Astrocyte of the hippocampus (primary cell): ENCODE measurements around the gene OSBPL10.
A peak's percentile ranks its signal among the peaks of the same experiment; 100 is the strongest.
"Not testable (repeated sequence)": the region's sequence is repeated elsewhere in the genome, so short reads cannot be mapped to it uniquely, and the experiment has no call there.

Experiments
- DNase-seq: peaks from one replicate; pipeline ENCODE4 v3.0.0; 2011; ENCODE audit warnings: low read depth, low spot score

Gene OSBPL10, protein sequence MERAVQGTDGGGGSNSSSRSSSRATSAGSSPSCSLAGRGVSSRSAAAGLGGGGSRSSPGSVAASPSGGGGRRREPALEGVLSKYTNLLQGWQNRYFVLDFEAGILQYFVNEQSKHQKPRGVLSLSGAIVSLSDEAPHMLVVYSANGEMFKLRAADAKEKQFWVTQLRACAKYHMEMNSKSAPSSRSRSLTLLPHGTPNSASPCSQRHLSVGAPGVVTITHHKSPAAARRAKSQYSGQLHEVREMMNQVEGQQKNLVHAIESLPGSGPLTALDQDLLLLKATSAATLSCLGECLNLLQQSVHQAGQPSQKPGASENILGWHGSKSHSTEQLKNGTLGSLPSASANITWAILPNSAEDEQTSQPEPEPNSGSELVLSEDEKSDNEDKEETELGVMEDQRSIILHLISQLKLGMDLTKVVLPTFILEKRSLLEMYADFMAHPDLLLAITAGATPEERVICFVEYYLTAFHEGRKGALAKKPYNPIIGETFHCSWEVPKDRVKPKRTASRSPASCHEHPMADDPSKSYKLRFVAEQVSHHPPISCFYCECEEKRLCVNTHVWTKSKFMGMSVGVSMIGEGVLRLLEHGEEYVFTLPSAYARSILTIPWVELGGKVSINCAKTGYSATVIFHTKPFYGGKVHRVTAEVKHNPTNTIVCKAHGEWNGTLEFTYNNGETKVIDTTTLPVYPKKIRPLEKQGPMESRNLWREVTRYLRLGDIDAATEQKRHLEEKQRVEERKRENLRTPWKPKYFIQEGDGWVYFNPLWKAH

DNA sequence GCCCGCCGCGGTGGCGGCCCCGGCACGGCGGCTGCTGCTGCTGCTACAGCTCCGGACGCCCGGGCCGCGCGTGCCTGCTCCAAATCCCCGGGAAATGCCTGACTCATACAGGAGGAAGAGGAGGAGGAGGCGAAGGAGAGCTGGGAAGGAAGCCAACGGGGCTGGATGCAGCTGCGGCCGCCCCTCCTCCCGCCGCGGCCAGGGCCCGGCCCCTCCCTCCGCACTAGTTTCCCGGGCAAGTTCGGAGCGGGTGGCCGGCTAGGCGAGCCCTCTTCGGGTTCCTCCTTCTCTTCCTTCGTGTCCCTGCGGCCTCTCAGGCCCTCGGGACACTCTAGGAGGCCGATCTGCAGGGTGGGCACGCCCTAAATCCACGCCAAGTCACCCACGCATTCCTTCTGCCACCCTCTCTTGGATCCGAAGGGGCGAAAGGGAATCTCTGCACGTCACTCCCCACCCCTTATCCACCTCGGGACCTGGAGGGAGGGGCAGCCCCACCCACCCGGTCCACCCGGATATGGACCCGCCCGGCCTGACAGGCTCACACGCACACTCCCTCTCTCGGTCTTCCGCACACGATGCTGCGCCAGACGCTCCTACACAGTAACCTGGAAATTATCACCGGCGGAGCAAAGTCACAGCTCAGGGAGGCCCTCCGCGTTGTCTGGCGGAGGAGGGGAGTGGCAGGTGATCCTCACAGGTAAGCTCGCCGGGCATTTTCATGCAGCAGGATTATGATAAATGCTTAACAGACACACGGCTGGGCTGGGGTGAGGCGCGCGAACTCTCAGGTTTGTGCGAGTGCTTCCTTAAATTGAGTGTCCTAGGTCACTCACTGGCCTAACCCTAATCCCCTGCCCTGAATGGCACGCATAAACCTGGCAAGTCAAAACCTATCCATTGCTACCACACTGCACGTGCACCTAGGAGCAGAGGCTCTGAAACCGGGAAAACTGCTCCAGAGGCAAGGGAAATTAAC is at the start of gene OSBPL10, which contains the start of gene ZNF860:
TSS of gene OSBPL10 (minus strand) at position 57 of the 976 bp plus-strand sequence. CDS start 83 bp downstream, outside the sequence.
TSS of gene ZNF860 (plus strand) at position 545 of the 976 bp plus-strand sequence. CDS start 7,330 bp downstream, outside the sequence.
- DNase-seq, result peak; percentile 94

DNA sequence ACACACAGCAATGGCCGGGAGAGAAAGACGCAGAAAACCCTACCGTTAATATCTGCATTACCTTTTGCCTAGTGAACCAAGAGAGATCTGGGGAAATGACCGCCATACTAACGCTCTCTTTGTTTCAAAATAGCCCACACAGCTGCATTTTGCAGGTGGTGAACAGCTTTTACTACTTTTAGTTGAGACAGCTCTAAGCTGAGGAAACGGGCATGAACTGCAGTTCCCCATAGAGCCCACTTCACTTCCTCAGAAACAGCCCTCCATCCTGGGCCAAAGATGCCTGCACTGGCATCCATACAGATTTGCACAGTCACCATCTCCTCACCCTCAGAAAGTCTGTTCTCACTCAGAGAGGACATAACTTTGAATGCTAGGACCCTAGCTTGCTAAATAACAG is 45.5 kb upstream of the OSBPL10 start:
- no peak for DNase-seq

DNA sequence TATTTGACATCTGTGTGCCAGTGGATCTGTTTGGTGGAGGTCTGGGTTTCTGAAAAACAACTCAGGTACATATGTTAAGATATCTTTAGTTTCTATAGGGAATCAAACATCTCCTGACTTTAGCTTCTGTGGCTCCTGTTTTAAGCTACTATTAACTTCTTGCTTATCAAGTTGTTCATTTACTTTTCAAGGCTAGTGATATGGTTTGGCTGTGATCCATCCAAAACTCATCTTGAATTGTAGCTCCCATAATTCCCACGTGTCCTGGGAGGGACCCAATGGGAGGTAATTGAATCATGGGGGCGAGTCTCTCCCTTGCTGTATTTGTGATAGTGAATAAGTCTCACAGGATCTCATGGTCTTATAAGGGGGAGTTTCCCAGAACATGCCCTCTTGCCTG is 41.9 kb upstream of the OSBPL10 start:
- DNase-seq, result no peak

DNA sequence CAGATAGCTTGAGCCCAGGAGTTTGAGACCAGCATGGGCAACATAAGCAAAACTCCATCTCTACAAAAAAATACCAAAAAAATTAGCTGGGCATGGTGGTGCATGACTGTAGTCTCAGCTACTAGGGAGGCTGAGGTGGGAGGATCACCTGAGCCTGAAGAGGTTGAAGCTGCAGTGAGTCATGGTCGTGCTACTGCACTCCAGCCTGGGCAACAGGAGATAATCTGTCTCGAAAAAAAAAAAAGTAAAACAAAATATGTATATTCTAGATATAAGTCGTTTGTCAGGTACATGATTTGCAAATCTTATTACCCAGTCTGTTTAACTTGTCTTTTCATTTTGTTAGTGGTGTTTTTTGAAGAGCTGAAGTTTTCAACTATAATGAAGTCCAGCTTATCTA is 40.7 kb upstream of the OSBPL10 start:
- DNase-seq, result no peak

DNA sequence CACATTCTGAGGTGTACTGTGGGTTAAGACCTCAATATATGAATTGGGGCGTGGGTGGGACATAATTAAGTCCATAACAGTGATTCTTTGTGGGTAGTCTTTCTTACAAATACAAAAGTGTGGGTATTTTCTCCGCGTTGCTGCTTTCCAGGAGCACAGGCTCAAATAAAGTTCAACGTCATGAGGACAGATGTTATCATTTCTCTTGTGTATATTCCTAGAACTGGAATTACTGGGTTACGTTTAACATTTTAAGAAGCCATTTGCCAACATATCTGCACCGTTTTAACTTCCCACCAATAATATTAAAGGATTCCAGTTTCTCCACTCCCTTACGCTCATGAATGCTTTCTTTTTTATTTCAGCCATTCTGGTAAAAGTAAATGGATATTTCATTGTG is 40.1 kb upstream of the OSBPL10 start:
- no peak for DNase-seq

DNA sequence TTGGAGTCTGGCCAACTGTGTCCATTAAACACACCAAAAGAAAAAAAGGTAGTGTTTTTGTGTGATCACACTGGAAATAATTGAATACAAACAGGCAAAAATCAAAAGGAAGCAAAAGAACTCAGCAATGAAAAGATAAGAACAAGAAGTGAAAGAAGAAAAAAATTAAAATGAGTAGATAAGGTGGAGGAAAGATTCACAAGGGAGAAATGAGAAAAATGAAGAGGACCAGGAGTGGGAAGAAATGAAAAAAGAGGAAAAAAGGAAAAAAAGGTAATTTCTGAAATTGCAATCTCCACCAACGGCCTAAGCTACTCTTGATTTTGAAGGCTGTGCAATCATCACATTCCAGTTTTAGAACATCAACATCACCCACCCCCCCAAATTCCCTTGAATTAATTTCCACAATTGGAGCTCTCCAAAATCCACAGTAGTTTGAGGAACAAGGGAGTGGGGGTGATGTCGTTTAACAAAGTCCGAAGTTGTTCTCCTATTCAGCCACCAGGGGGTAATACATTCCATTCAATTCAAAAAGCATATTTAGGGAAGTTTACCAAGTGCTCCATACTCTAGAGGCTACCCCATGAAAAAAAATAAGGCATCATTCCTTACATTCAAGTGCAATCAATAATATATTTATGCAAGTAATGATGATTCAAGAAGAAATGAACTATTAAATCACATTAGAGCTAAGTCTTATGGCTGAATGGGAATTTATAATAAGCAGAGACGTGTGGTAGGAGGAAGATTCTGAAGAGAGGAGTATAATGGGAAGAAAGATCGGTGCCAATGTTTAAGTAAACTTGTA is 37.9 kb upstream of the OSBPL10 start:
- peak; percentile 73 for DNase-seq

DNA sequence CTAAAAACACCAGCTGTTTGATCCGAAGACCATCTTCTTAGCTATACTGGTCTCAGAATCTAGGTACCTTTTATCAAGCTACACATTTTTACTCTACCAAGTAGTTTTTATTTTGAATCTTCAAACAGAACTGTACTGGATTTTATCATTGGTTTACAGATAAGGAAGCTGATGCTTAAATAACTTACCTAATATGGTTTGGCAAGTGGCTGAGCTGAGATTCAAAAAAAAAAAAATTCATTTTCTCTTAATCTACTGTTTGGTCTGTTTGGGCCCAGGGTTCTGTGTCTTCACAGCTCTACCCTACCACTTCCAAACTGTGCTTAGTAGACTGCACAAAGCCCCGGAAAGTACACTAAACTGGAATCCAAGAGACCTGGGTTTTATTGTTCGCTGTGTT is 36.2 kb upstream of the OSBPL10 start:
- no peak for DNase-seq

DNA sequence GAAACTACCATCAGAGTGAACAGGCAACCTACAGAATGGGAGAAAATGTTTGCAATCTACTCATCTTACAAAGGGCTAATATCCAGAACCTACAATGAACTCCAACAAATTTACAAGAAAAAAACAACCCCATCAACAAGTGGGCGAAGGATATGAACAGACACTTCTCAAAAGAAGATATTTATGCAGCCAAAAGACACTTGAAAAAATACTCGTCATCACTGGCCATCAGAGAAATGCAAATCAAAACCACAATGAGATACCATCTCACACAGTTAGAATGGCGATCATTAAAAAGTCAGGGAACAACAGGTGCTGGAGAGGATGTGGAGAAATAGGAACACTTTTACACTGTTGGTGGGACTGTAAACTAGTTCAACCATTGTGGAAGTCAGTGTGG is 34.6 kb upstream of the OSBPL10 start:
- DNase-seq, result not testable (repeated sequence)

DNA sequence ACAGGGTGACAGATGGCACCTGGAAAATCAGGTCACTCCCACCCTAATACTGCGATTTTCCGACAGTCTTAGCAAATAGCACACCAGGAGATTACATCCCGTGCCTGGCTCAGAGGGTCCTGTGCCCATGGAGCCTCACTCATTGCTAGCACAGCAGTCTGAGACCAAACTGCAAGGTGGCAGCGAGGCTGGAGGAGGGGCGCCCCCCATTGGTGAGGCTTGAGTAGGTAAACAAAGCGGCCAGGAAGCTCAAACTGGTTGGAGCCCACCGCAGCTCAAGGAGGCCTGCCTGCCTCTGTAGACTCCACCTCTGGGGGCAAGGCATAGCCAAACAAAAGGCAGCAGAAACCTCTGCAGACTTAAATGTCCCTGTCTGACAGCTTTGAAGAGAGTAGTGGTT is 29.6 kb upstream of the OSBPL10 start:
- DNase-seq, result not testable (repeated sequence)

DNA sequence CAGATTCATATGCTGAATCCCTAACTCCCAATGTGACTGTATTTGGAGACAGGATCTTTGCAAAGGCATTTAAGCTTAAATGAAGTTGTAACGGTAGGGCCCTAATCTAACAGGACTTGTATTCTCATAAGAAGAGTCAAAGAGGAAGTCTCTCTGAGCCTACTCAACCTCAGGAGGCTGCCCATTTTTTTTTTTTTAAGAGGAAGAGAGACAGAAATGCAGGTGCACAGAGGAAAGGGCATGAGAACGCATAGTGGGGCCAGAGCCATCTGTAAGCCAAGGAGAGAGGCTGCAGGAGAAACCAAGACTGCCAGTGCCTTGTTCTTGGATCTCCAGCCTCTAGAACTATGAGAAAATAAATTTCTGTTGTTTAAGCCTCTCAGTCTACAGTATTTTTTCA is 28.9 kb upstream of the OSBPL10 start:
- no peak for DNase-seq

DNA sequence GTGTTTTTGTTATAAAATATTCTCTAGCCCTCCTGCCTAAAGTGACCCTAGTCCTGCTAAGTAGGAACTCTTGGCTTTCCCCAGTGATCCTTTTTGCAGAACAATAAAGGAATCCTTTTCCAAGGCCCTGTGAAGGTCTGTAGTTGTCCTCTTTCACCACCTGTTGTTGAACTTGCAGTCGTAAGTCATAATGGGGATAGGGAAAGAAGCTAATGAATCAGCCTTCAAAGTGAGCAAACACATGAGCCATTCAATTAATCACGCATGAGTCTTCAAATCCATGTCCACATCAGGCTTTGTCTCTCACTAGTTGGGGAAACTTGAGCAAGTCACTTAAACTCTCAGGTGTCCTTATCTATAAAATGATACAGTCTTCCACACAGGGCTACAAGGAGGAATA is 28.0 kb upstream of the OSBPL10 start:
- DNase-seq, result no peak

DNA sequence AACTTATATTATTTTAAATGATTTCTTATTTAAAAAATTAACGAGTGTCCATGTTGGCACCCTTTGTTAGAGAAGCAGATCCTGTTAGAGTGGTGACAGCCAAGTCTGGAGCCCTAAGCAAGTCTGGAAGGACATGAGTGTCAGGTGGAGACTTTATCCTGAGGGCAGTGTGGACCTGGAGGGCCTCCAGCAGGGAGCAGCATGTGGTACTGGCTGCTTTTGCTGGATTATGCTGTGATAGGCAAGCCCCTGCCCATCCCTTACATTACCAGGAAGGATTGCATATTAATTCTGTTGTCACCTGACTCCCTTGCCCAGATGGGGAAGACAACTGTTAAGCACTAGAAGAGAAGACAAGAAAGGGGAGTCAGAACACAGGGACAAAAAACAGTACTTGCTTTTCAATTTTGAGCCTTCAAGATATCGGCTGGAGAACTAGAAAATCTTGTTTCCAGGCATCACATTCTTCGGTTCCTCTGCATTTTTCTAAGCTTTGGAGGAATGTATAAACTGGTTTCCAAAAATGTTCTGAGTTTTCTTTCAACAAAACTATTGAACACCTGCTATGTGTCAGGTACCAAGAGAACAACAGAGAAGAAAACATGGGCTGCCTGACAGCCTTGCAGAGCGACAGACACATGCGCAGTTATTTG is 23.2 kb upstream of the OSBPL10 start:
- DNase-seq, result no peak

DNA sequence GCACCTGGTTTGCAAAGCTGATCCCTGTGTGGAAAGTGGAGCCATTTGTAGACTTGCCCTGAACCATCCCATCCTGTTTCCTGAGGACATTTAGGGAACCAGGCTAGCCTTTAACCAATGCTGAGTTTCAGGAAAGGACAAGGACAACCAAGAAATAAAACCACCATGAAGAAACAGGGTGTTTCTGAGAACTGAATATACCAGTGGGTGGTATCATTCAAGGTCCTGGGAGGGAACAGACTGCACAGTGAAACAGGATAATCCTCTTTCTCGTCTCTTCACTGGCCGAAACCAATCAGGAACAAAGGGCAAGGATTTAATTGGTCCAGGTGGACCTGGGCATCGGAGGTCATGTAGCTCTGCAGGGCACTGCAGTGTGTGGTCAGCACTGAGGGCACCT is 22.3 kb upstream of the OSBPL10 start:
- no peak for DNase-seq

DNA sequence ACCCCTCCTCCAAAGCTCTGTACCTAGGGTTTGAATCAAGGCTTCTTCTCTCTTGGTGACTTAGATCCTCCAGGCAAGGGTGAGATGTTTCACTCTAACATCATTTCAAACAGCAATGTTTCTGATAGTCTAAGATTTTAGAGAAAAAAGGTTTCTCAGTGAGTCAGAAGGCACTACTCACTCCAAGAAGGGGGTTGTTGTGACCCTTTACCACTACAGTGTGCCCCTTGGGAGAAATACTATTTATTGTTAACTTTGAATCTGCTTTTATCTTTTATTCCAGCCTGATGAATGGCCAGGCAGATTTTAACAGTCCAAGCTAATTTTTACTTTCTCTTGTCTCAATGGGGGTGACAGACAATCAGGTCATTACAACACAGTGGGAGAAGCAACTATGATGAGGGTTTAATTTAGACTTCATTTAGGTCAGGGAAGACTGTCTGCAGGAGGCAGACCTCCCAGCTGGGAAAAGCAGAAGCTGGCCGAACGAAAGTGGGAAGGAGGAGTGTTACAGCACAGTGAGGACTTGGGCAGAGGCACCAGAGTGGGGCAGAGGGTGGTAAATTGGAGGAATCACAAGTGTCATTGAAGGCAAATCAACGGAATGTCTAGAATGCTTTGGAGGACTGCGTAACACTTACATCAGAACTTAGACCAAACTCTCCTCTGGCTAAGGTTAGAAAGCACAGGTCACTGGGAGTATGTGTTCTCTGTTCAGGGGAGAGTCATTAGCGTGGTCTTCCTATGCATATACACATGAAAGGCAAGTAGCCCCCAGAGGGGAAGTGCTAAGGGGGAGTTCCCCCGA is 21.7 kb upstream of the OSBPL10 start:
- no peak for DNase-seq

DNA sequence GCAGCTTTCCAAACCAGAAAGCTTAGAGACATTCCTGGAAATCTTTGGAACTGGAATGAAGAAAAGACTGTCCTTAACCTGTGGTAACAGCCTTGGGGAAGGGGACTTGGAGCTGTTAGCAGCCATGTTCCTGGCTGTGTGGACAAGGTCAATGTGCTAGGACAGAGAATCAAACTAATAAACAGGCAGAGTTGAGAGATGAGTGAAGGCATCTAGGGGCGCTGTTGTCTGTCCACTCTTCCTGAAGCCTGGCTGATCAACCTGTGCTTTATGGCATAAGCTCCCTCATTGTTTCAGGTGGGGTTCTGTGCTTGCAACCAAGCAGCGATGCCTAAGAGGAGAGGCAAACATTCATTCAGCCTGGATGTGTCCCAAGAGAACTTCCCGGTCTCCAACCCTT is 19.8 kb upstream of the OSBPL10 start:
- no peak for DNase-seq

DNA sequence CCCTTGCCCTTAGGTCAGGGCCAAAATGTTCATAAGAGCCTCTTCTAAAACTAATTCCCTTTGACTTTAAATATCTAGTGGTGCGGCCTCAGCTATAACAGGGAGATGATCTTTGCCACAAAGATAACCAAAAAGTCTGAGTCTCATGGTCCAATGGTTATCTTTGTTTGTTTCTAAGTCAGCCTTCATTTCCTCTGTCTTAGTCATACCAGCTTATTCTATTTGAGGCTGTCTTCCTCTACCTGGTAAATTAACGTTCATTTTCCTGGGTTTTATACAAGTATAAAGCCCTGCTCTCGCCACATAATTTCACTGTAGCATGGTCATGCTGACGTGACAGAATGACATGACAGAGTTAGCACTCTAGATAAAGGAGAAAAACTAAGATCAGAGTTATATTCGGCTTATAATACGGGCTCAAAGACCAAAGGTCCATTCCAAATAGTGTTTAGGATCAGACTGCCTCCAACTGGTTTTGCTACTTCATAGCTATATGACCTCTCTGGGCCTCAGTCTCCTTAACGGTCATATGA is 18.9 kb upstream of the OSBPL10 start:
- no peak for DNase-seq

DNA sequence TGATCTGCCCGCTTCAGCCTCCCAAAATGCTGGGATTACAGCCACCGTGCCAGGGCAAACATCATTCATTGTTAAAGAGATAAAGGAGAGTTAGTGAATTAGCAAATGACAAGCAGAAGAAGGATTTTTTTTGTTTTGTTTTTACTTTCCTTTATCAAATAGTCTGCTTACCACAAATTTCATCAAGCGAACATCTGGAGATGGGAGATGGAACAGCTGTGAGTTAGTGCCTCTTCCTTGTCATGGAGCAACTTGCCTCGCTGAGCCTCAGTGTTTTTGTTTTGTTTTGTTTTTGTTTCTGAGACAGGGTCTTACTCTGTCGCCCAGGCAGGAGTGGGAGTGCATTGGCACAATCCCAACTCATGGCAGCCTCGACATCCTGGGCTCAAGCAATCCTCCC is 16.4 kb upstream of the OSBPL10 start:
- DNase-seq, result no peak

DNA sequence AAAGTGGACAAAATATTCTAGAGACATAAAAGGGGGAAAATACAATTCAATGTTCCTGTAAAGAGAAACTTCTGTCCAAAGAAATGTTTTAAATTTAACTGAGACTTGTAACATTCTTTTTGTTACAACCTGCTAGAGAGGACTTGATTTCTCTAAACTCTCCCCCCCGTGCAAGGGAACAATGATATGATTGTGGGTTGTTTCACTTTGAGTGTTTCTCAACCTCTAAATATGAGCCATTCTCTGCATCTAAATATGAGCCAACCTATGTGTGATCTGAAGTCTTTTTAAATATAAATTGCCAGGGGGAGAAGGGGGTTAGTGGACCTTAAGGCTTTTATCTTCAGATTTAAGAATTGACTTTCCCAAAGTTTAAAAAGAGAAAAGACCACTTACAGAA is 15.1 kb upstream of the OSBPL10 start:
- DNase-seq, result no peak

DNA sequence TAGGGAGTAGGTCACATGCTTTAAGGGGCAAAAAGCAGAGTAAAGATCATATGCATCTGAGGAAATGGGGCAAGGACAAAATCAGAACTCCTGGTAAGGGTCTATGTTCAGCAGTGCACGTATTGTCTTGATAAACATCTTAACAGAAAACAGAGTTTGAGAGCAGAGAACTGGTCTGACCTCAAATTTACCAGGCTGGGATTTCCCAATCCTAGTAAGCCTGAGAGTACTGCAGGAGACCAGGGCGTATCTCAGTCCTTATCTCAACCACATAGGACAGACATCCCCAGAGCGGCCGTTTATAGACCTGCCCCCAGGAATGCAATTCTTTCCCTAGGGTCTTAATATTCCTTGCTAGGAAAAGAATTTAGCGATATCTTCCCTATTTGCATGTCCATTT is 14.0 kb upstream of the OSBPL10 start:
- not testable (repeated sequence) for DNase-seq
